ENCODE results near the gene CELF6.

CELF6 gene

GRCh38 chr15:72361176-72361575 is 41.2 kb upstream of the CELF6 start:
- H3K4me1 ChIP-seq (ENCODE audit: control insufficient read depth, low read length): peaks cover 5% of the 10 kb centered on the region
- TF ChIP-seq EZH2phosphoT487 (IDR thresholded peaks at IDR 0.05; ENCODE audit: borderline replicate concordance, low read length) (no peak), CTCF (IDR thresholded peaks at IDR 0.05; ENCODE audit: low read depth, low read length, poor library complexity, severe bottlenecking) (no peak)
- no peak overlapping the region for H3K4me2 ChIP-seq (ENCODE audit: low read length)
- no peak overlapping the region for H3K4me3 ChIP-seq (ENCODE audit: low read length)
- H3K9me2 ChIP-seq (replicated peaks; ENCODE audit: control insufficient read depth, low read length): no peaks in the 10 kb centered on the region
- H3K27ac ChIP-seq (ENCODE audit: low read depth, low read length): no peak overlapping the region
- H3K27me3 ChIP-seq (ENCODE audit: control insufficient read depth, low read length): no peaks in the 10 kb centered on the region
- H3K79me2 ChIP-seq (ENCODE audit: control insufficient read depth, low read length): peaks cover 20% of the 10 kb centered on the region
- no peaks in the 10 kb centered on the region for H3F3A ChIP-seq (ENCODE audit: control insufficient read depth, insufficient read depth)
- no peaks in the 10 kb centered on the region; the same call in 1 of the 2 replicates for H4K20me1 ChIP-seq (ENCODE audit: control insufficient read depth, insufficient read depth, low read depth, low read length)
- H3K36me3 ChIP-seq (ENCODE audit: control insufficient read depth, low read length): peaks cover 4% of the 10 kb centered on the region; the same call in 1 of the 2 replicates
- H3K9me3 ChIP-seq (ENCODE audit: control insufficient read depth, insufficient read depth, low read length): no peaks in the 10 kb centered on the region

- Histone ChIP-seq H3K4me1 (ENCODE audit: control insufficient read depth, low read length) (no peaks in the 10 kb centered on the region), H3K36me3 (ENCODE audit: control insufficient read depth, low read length) (peaks cover 14% of the 10 kb centered on the region; the same call in 1 of the 2 replicates), H3K27me3 (ENCODE audit: control insufficient read depth, low read length) (no peaks in the 10 kb centered on the region)
Measured at GRCh38 chr15:72358650-72359171, 38.8 kb upstream of the CELF6 start.

GRCh38 chr15:72358121-72358520 is 38.2 kb upstream of the CELF6 start:
- TF ChIP-seq EZH2phosphoT487 (IDR thresholded peaks at IDR 0.05; ENCODE audit: borderline replicate concordance, low read length): no peak
- H3K27ac ChIP-seq (ENCODE audit: low read depth, low read length): no peak overlapping the region
- H3K36me3 ChIP-seq (ENCODE audit: control insufficient read depth, low read length): peaks cover 20% of the 10 kb centered on the region
- no peaks in the 10 kb centered on the region for H3K9me3 ChIP-seq (ENCODE audit: control insufficient read depth, insufficient read depth, low read length)
- no peaks in the 10 kb centered on the region for H3F3A ChIP-seq (ENCODE audit: control insufficient read depth, insufficient read depth)
- no peaks in the 10 kb centered on the region for H3K4me1 ChIP-seq (ENCODE audit: control insufficient read depth, low read length)
- H3K9me2 ChIP-seq (replicated peaks; ENCODE audit: control insufficient read depth, low read length): no peaks in the 10 kb centered on the region
- H3K27me3 ChIP-seq (ENCODE audit: control insufficient read depth, low read length): no peaks in the 10 kb centered on the region
- H3K4me2 ChIP-seq (ENCODE audit: low read length): no peak overlapping the region
- no peaks in the 10 kb centered on the region; the same call in 1 of the 2 replicates for H4K20me1 ChIP-seq (ENCODE audit: control insufficient read depth, insufficient read depth, low read depth, low read length)
- no peak overlapping the region for H3K4me3 ChIP-seq (ENCODE audit: low read length)
- peaks cover 20% of the 10 kb centered on the region for H3K79me2 ChIP-seq (ENCODE audit: control insufficient read depth, low read length)

More at GRCh38 chr15:72358650-72359171, 38.8 kb upstream of the CELF6 start:
- H3K9me2 ChIP-seq (replicated peaks; ENCODE audit: control insufficient read depth, low read length): no peaks in the 10 kb centered on the region
- H3F3A ChIP-seq (ENCODE audit: control insufficient read depth, insufficient read depth): no peaks in the 10 kb centered on the region
- no peak overlapping the region for H3K27ac ChIP-seq (ENCODE audit: low read depth, low read length)
- no peak overlapping the region for H3K4me3 ChIP-seq (ENCODE audit: low read length)
- no peak overlapping the region for H3K4me2 ChIP-seq (ENCODE audit: low read length)
- H4K20me1 ChIP-seq (ENCODE audit: control insufficient read depth, insufficient read depth, low read depth, low read length): no peaks in the 10 kb centered on the region; the same call in 1 of the 2 replicates
- H3K9me3 ChIP-seq (ENCODE audit: control insufficient read depth, insufficient read depth, low read length): no peaks in the 10 kb centered on the region
- peaks cover 20% of the 10 kb centered on the region for H3K79me2 ChIP-seq (ENCODE audit: control insufficient read depth, low read length)
- TF ChIP-seq CTCF (IDR thresholded peaks at IDR 0.05; ENCODE audit: low read depth, low read length, poor library complexity, severe bottlenecking): no peak
- no peak for TF ChIP-seq EZH2phosphoT487 (IDR thresholded peaks at IDR 0.05; ENCODE audit: borderline replicate concordance, low read length)

- H3K36me3 ChIP-seq (ENCODE audit: control insufficient read depth, low read length): peaks cover 39% of the 10 kb centered on the region
- no peaks in the 10 kb centered on the region for H3K9me2 ChIP-seq (replicated peaks; ENCODE audit: control insufficient read depth, low read length)
- H3K9me3 ChIP-seq (ENCODE audit: control insufficient read depth, insufficient read depth, low read length): no peaks in the 10 kb centered on the region
- no peak overlapping the region for H3K4me2 ChIP-seq (ENCODE audit: low read length)
- H3K79me2 ChIP-seq (ENCODE audit: control insufficient read depth, low read length): peaks cover 7% of the 10 kb centered on the region; the same call in 1 of the 2 replicates
- H3K4me1 ChIP-seq (ENCODE audit: control insufficient read depth, low read length): no peaks in the 10 kb centered on the region
- no peak for TF ChIP-seq EZH2phosphoT487 (IDR thresholded peaks at IDR 0.05; ENCODE audit: borderline replicate concordance, low read length)
- no peak for TF ChIP-seq CTCF (IDR thresholded peaks at IDR 0.05; ENCODE audit: low read depth, low read length, poor library complexity, severe bottlenecking)
- H4K20me1 ChIP-seq (ENCODE audit: control insufficient read depth, insufficient read depth, low read depth, low read length): no peaks in the 10 kb centered on the region; the same call in 1 of the 2 replicates
- H3F3A ChIP-seq (ENCODE audit: control insufficient read depth, insufficient read depth): no peaks in the 10 kb centered on the region
- no peak overlapping the region for H3K27ac ChIP-seq (ENCODE audit: low read depth, low read length)
- H3K27me3 ChIP-seq (ENCODE audit: control insufficient read depth, low read length): no peaks in the 10 kb centered on the region
- no peak overlapping the region for H3K4me3 ChIP-seq (ENCODE audit: low read length)
Measured at GRCh38 chr15:72354496-72354895, 34.5 kb upstream of the CELF6 start.
